Measurements from ENCODE around the gene SLC6A12. TPM values are rescaled to one million over a fixed set of nuclear protein-coding genes. Genes with fewer than 3 reads are reported as not detected.

SLC6A12 gene
- total and polyA plus RNA-seq, 10 donors = 0.35 to 3.1 (median 1.8) TPM

- intact Hi-C loops (cut with DNase I; ENCODE audit: low total_unique reads) = no loop called here
- WGBS, 5 donors = 70 to 89% (median 86%) methylated on average over 16 to 18 of the region's 18 CpGs
Measured at GRCh38 chr12:162467-163307, 51.3 kb downstream of the SLC6A12 start.

DNA sequence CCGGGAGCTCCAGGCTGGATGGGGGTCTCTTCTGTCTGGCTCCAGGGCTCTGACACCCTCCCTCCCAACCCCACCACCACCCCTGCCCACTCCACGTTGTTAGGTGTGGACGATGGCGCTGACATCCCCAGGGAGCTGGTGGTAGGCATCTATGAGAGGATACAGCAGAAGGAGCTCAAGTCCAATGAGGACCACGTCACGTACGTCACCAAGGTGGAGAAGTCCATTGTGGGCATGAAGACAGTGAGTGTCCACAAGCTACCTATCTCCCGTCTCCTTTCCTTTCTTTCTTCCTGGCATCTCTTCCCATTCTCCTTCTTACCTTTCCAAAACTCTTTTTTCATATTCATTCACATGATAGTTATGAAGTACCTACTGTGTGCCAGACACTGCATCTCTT lies 52.1 kb downstream of the SLC6A12 start:
- DNase-seq = no peak
- intact Hi-C loops (cut with DNase I; ENCODE audit: low total_unique reads) = no loop called here
- TF ChIP-seq POLR2A (IDR thresholded peaks at IDR 0.05) = no peak
- no peak for TF ChIP-seq POLR2AphosphoS5 (IDR thresholded peaks at IDR 0.05)
- TF ChIP-seq, protein P1, sequence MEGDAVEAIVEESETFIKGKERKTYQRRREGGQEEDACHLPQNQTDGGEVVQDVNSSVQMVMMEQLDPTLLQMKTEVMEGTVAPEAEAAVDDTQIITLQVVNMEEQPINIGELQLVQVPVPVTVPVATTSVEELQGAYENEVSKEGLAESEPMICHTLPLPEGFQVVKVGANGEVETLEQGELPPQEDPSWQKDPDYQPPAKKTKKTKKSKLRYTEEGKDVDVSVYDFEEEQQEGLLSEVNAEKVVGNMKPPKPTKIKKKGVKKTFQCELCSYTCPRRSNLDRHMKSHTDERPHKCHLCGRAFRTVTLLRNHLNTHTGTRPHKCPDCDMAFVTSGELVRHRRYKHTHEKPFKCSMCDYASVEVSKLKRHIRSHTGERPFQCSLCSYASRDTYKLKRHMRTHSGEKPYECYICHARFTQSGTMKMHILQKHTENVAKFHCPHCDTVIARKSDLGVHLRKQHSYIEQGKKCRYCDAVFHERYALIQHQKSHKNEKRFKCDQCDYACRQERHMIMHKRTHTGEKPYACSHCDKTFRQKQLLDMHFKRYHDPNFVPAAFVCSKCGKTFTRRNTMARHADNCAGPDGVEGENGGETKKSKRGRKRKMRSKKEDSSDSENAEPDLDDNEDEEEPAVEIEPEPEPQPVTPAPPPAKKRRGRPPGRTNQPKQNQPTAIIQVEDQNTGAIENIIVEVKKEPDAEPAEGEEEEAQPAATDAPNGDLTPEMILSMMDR (IDR thresholded peaks at IDR 0.05 in 8 of 11, conservative IDR thresholded peaks at IDR 0.05 in 3 of 11) = no peak
- no peak overlapping the region for H3K4me3 ChIP-seq
- H3K36me3 ChIP-seq = no peaks in the 10 kb centered on the region
- H3K27me3 ChIP-seq (replicated peaks in 1 of 7) = peaks cover 0 to 7% (median 0%) of the 10 kb centered on the region in 7 donors
- no peak overlapping the region for H3K27ac ChIP-seq
- peaks cover 0 to 3% (median 0%) of the 10 kb centered on the region in 6 donors for H3K4me1 ChIP-seq
- WGBS, 5 donors = 86 to 96% (median 89%) methylated on average over 7 to 8 of the region's 8 CpGs
- no peaks in the 10 kb centered on the region for H3K9me3 ChIP-seq

More at GRCh38 chr12:162467-163307, 51.3 kb downstream of the SLC6A12 start:
- Histone ChIP-seq H3K36me3 (no peaks in the 10 kb centered on the region), H3K4me3 (no peak overlapping the region), H3K27ac (no peak overlapping the region), H3K4me1 (peaks cover 0 to 3% (median 0%) of the 10 kb centered on the region in 6 donors), H3K9me3 (no peaks in the 10 kb centered on the region), H3K27me3 (replicated peaks in 1 of 7) (peaks cover 0 to 7% (median 0%) of the 10 kb centered on the region in 7 donors)
- TF ChIP-seq POLR2A (IDR thresholded peaks at IDR 0.05) = no peak
- TF ChIP-seq POLR2AphosphoS5 (IDR thresholded peaks at IDR 0.05) = no peak
- TF ChIP-seq, protein P1 (IDR thresholded peaks at IDR 0.05 in 8 of 11, conservative IDR thresholded peaks at IDR 0.05 in 3 of 11) = no peak
- no peak for DNase-seq

DNA sequence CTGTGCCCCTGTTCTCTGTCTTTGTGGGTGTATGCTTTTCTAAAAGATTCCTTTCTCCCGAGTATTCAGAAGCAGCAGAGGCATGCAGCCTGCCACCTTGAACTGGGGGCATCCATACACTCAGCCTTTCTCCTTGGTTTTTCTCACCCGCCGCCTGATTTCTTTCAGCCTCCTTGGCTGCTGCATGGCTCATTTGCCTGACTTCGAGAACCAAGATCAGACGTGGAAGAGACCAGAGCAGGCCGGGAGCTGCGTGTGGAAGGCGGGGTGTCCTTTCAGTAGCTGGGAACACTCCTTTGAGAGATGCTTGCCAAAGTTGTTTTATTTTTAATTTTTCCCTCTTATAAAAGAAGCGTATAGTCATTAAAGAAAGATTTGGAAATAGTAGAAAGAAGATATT lies 53.1 kb downstream of the SLC6A12 start:
- no peak for DNase-seq
- no peaks in the 10 kb centered on the region for H3K36me3 ChIP-seq
- 86 to 89% (median 87%) methylated on average over 9 of the region's 9 CpGs for WGBS, 5 donors
- no peaks in the 10 kb centered on the region for H3K4me1 ChIP-seq
- H3K9me3 ChIP-seq = no peaks in the 10 kb centered on the region
- peaks cover 0 to 7% (median 0%) of the 10 kb centered on the region in 7 donors for H3K27me3 ChIP-seq (replicated peaks in 1 of 7)
- intact Hi-C loops (cut with DNase I; ENCODE audit: low total_unique reads) = no loop called here
- no peak for TF ChIP-seq POLR2AphosphoS5 (IDR thresholded peaks at IDR 0.05)
- TF ChIP-seq POLR2A (IDR thresholded peaks at IDR 0.05) = no peak
- TF ChIP-seq, protein P1 (IDR thresholded peaks at IDR 0.05 in 8 of 11, conservative IDR thresholded peaks at IDR 0.05 in 3 of 11) = no peak
- H3K27ac ChIP-seq = no peak overlapping the region
- no peak overlapping the region for H3K4me3 ChIP-seq

DNA sequence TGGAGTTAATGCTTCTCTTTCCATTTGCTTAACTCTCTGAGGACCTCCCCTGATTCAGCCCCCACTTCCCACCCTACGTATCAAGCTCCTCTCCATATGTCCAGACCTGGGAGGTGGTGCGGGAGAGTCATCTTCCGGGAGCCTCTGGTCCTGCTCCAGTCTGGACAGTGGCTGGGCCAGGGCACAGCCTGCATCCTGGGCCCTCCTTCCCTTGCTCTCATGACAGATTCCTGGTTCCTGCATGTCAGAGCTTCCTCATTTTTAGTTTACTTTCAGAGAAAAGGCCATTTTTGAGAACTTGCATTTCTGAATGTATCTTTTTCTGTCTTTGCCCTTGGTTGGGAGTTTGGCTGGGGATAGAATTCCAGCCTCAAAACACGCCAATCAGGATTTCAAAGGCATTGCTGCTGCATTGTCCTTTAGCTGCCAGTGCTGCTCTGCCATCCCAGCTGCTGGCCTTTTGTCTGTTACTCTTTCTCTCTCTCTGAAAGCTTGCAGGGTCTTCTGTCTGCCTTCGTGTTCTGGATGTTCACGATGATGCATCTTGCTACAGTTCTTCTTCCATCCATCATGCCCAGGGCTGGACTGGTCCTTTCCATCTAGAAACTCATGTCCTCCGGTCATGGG lies 54.7 kb downstream of the SLC6A12 start:
- Histone ChIP-seq H3K27me3 (replicated peaks in 1 of 7) (peaks cover 0 to 11% (median 0%) of the 10 kb centered on the region in 7 donors), H3K4me3 (no peak overlapping the region), H3K36me3 (no peaks in the 10 kb centered on the region), H3K9me3 (no peaks in the 10 kb centered on the region), H3K27ac (no peak overlapping the region), H3K4me1 (no peaks in the 10 kb centered on the region)
- no peak for TF ChIP-seq POLR2AphosphoS5 (IDR thresholded peaks at IDR 0.05)
- intact Hi-C loops (cut with DNase I; ENCODE audit: low total_unique reads) = no loop called here
- no peak for DNase-seq
- whole genome bisulfite sequencing, 5 donors = 71 to 77% (median 76%) methylated on average over 7 of the region's 7 CpGs

All from spleen (tissue), 11 donors.